SKM-1 (cell line): ENCODE results near the gene SLC12A5.

Experiments used
- DNase-seq: peaks from one replicate; lab custom pipeline; 2025; ENCODE audit not compliant: unreplicated experiment; lab: John Stamatoyannopoulos, UW

Gene SLC12A5

GRCh38 chr20:46051556-46052308 lies 22.7 kb downstream of the SLC12A5 start:
- DNase-seq, result no peak

GRCh38 chr20:46053416-46053815 lies 24.4 kb downstream of the SLC12A5 start:
- no peak for DNase-seq

DNA sequence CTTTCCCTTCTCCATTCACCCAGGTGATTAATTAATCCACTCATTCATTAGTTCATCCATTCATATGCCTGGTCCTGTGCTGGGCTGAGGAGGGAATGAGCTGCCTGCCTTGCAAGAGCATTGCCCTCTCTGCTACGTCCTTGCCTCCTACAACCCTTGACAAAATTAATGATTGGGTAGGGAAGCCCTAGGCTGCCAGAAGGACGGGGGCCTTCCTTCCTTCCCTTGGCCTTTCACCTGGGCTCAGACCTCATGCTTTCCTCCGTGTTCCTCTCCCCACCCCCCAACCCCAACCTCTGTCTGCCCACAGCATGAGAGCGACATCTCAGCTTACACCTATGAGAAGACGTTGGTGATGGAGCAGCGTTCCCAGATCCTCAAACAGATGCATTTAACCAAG lies 25.6 kb downstream of the SLC12A5 start:
- no peak for DNase-seq

DNA sequence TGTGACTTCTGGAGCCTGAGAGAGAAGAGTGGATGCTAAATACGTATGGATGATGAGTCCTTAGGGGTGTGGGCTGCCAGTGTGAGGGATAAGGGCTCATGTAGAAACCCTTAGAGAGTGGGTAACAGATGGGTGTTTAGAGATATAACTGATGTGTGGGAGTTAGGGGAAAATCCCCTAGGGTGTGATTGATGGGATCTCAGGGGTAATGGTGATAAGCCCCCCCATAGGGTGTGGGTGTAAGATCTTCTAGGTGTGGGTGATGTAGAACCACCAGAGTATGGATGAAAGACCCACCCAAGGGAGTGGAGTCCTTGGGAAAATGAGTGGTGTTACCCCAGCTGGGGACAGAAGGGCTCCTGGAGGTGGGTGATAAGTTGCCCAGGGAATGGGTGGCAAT lies 26.3 kb downstream of the SLC12A5 start:
- no peak for DNase-seq

DNA sequence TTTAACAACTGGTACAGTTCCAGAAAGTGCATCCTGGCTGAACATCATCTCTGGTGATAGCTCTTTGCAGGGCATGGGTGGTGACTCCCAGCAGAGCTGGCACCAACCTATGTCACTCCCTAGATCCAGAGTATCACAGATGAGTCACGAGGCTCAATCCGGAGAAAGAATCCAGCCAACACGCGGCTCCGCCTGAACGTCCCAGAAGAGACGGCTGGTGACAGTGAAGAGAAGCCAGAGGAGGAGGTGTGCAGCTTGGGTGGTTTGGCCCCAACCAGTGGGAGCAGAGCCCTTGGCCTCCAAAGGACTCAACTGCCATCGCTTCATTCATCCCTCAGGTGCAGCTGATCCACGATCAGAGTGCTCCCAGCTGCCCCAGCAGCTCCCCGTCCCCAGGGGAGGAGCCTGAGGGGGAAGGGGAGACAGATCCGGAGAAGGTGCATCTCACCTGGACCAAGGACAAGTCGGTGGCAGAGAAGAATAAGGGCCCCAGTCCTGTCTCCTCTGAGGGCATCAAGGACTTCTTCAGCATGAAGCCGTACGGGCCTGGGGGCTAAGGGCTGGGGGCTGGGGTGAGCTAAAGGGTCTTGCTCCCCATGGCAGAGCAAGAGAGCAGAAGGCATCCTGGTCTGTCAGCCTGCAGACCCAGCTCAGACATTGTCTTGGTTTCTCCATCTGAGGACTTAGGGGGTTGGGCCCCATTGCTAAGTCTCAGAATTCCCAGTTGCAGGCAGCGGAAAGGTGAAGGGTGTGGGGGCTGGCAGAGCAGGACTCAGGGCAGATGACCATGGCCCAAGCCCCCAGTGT lies 27.2 kb downstream of the SLC12A5 start:
- DNase-seq, result no peak

GRCh38 chr20:46056970-46057855 lies 28.2 kb downstream of the SLC12A5 start:
- no peak for DNase-seq

DNA sequence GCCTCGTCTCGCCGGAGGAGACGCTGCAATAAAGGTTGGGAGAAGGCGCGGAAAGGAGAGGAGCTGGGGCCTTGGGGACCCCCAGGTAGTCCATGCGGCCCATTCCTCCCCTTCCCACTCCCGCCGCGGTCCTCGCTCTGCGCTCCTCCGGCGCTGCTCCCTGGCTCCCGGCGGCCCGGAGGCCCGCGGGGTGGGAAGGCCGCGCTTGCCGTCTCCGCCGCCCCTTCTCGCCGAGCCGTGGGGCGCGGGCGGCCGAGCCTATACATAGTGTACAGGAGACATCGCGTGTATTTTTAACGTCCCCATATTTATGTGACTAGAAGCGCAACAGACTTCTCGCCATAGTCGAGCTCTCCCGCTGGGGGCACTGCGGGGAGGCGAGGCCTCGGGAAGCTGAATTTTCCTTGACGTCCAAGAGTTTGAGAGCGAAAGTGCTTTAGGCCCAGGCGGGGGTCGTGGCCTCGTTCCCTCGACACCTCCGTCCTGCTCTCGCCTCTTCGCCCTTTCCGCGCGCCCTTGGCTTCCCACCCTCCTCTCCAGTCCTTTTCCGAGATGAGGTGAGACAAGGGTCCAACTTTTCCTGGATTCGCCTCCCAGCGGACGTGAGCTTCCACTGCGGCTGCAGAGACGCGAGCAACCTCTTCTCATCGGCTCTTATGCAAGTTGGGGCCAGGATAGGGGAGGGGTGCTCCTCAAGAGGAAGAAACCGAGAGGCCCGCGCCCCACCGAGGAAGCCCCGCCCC lies 29.0 kb downstream of the SLC12A5 start:
- DNase-seq, result peak; percentile 24

- DNase-seq, result no peak
These were observed 29.7 kb downstream of the SLC12A5 start for GRCh38 chr20:46058599-46059281.

GRCh38 chr20:46060301-46060881 lies 31.4 kb downstream of the SLC12A5 start:
- DNase-seq, result no peak

DNA sequence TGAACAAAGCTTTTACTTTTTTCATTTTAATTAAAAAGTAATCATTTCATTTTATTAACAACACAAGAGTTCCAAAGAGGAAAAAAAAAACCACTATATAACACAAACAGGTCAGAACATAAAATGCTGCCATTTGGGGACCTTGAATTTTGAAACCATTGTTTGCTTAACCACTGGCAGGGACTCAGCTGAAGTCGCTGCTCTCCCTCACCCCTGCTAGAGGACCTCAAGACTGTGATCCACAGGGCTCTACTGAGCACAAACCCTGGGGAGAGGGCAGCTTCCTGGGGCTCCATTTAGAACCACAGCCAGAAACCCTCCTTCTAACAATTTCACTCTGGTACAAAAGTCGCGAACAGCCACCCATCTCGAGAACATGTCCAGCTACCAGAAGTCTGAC lies 32.0 kb downstream of the SLC12A5 start:
- no peak for DNase-seq

- DNase-seq, result no peak
These were observed 33.1 kb downstream of the SLC12A5 start for GRCh38 chr20:46062151-46062550.

DNA sequence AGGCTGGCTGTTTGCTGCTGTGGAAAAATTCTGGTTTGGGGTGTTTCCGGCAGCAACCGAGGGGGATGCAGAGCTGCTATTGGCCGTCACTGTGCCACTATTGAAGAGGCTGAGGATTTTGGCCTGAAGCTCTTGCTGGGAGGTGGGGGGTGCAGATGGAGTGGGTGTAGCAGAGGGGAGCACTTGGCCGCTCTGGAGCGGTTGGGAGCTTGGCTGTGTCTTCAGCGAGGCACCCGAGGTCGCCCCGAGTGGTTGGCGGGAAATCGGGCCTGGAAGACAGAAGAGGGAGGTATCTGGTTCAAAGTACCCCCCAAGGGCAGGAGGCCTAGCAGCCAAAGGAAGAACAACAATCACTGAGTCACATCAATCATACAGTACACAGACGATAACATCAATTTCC lies 33.6 kb downstream of the SLC12A5 start:
- DNase-seq, result no peak

- no peak for DNase-seq
These were observed 34.1 kb downstream of the SLC12A5 start for GRCh38 chr20:46063151-46063550.

- no peak for DNase-seq
These were observed 34.6 kb downstream of the SLC12A5 start for GRCh38 chr20:46063652-46064054.

DNA sequence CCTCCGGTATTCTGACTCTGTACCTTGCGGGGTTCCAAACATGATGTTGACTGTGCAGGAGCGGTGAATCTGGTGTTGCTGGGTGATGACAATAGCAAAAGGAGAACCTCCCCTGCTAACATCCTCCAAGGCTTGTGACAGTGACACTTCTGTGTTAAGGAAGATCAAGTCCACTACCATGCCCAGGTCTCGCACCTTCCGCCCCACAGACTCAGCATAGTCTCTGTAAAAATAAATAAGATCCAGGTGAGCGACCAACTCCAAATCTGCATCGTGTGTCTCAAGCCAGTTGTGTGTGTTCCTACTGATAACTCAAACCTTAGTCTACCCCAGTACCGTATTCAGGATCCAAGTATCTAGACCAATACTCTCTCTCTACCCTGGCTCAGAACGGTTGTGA lies 36.0 kb downstream of the SLC12A5 start:
- DNase-seq, result no peak

- DNase-seq, result no peak
These were observed 36.7 kb downstream of the SLC12A5 start for GRCh38 chr20:46065691-46066090.

- no peak for DNase-seq
These were observed 41.3 kb downstream of the SLC12A5 start for GRCh38 chr20:46070215-46070900.

DNA sequence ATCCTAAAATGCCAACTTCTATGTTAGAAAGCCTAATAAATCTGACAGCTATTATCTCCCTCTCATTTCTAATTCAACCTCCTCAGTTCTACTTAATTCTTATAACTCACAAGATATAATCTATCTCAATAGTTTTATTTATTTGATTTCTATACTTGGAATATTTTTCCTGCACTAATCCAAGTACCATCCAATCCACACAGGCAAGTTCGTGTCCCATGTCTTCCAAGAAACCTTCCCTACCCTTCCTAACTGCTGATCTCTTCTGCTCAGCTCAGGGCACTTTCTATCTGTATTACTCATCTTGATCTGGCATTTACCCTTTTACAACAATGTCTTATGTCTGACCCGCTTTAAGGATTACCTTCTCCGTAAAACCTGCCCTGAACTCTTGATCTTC lies 42.6 kb downstream of the SLC12A5 start:
- no peak for DNase-seq

- DNase-seq, result no peak
These were observed 44.0 kb downstream of the SLC12A5 start for GRCh38 chr20:46073024-46073423.
